Progenitor cell of endocrine pancreas (in vitro differentiated cells): ENCODE measurements around the gene PSG7. TPM values are rescaled to one million over a fixed set of nuclear protein-coding genes. Genes with fewer than 3 reads are reported as not detected.
"Not testable (repeated sequence)": the region's sequence is repeated elsewhere in the genome, so short reads cannot be mapped to it uniquely, and the experiment has no call there.

Experiments
- DNase-seq: peaks from one replicate; pipeline ENCODE4 v3.0.0; 2021; ENCODE audit warnings: low spot score; ENCODE audit not compliant: unreplicated experiment
- H3K27ac Mint-ChIP-seq: 2 replicates; pipeline ENCODE4 v1.8.0; 2021; ENCODE audit warnings: mild to moderate bottlenecking, moderate library complexity, mixed read lengths
- H3K27me3 Mint-ChIP-seq: 2 replicates; pipeline ENCODE4 v1.8.0; 2021; ENCODE audit warnings: mixed read lengths
- H3K36me3 Mint-ChIP-seq: 2 replicates; pipeline ENCODE4 v1.8.0; 2022; ENCODE audit warnings: mixed read lengths; ENCODE audit not compliant: insufficient read depth
- H3K4me1 Mint-ChIP-seq: 2 replicates; pipeline ENCODE4 v1.8.0; 2021; ENCODE audit warnings: low read depth, mixed read lengths
- H3K4me3 Mint-ChIP-seq: 2 replicates; pipeline ENCODE4 v1.8.0; 2021; ENCODE audit warnings: low read depth, mild to moderate bottlenecking, moderate library complexity, mixed read lengths
- H3K9me3 Mint-ChIP-seq: 2 replicates; pipeline ENCODE4 v1.8.0; 2021; ENCODE audit warnings: low read depth, mixed read lengths
- total RNA-seq: library from RNA; stranded (reverse); gene quantifications from 2 replicates; pipeline ENCODE4 v1.2.1, GENCODE V29; 2021

Gene PSG7
- total RNA-seq, 1 donor from 2014 or later: not detected

DNA sequence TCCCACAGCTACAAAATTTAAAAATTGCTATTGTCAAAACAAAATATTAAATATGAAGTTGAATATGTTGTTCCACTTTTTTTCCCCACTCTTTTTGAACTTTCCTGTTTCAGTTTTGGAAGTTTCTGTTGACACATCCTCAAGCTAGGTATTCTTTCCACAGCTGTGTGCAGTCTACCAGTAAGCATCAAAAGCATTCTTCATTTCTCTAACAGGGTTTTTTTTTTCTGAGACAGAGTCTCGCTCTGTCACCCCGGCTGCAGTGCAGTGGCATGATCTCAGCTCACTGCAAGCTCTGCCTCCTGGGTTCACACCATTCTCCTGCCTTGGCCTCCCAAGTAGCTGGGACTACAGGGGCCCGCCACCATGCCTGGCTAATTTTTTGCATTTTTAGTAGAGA is 62.9 kb downstream of the PSG7 start:
- not testable (repeated sequence) for H3K4me1 Mint-ChIP-seq, H3K27ac Mint-ChIP-seq, DNase-seq, H3K4me3 Mint-ChIP-seq, H3K27me3 Mint-ChIP-seq, H3K36me3 Mint-ChIP-seq
- H3K9me3 Mint-ChIP-seq: peaks cover 54% of the 10 kb centered on the region

Other genes starting within 250 kb of the PSG7 start
- gene PSG3, start 196.7 kb downstream of the PSG7 start, total RNA-seq: not detected in 2 replicates
- gene PSG8, start 171.5 kb downstream of the PSG7 start, total RNA-seq: not detected in 2 replicates
- gene PSG1, start 57.5 kb downstream of the PSG7 start, total RNA-seq: not detected in 2 replicates
- not detected in 2 replicates for gene PSG6, start 19.3 kb downstream of the PSG7 start, total RNA-seq
- not detected in 2 replicates for gene PSG11, start 89.3 kb upstream of the PSG7 start, total RNA-seq
- not detected in 2 replicates for gene PSG2, start 145.5 kb upstream of the PSG7 start, total RNA-seq
- gene PSG5, start 249.3 kb upstream of the PSG7 start, total RNA-seq: not detected in 2 replicates